GM12874 (cell line): ENCODE measurements around the gene RGS8.

Experiments used
- TF ChIP-seq, protein P1 (sequence below): IDR thresholded peaks from 2 replicates; pipeline ENCODE4 v1.5.1; 2011; ENCODE audit warnings: low read depth, mild to moderate bottlenecking, control low read depth, low read length, moderate library complexity; ENCODE audit not compliant: insufficient read depth

RGS8 gene

DNA sequence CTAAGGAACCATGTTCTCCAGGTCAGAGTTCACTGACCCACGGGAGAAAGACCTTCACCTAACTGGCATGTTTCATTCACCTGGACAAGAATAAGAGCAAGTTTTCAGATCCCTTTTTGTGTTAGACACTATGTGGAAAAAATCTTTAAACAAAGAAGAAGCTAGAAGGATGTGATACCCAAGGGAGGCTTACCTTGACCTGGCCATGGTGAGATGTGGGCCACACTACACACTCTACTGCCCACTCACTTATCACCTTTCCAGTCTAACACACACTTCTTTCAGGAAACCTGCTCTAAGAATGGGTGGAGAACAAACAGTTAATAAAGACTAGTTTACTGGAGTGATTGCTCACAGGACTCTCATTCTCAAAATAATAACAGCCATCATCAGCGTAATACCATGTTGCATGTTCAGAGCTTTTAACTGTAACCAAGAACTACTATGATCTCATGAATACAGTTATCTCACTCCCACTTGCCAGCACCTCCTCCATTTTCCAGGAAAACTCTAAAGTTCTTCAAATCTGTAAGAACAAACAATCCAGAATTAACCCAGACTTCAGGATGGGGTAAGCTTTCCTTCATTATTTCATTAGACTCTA, 1.4 kb downstream of the RGS8 start:
- TF ChIP-seq, protein P1, sequence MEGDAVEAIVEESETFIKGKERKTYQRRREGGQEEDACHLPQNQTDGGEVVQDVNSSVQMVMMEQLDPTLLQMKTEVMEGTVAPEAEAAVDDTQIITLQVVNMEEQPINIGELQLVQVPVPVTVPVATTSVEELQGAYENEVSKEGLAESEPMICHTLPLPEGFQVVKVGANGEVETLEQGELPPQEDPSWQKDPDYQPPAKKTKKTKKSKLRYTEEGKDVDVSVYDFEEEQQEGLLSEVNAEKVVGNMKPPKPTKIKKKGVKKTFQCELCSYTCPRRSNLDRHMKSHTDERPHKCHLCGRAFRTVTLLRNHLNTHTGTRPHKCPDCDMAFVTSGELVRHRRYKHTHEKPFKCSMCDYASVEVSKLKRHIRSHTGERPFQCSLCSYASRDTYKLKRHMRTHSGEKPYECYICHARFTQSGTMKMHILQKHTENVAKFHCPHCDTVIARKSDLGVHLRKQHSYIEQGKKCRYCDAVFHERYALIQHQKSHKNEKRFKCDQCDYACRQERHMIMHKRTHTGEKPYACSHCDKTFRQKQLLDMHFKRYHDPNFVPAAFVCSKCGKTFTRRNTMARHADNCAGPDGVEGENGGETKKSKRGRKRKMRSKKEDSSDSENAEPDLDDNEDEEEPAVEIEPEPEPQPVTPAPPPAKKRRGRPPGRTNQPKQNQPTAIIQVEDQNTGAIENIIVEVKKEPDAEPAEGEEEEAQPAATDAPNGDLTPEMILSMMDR, result no peak

DNA sequence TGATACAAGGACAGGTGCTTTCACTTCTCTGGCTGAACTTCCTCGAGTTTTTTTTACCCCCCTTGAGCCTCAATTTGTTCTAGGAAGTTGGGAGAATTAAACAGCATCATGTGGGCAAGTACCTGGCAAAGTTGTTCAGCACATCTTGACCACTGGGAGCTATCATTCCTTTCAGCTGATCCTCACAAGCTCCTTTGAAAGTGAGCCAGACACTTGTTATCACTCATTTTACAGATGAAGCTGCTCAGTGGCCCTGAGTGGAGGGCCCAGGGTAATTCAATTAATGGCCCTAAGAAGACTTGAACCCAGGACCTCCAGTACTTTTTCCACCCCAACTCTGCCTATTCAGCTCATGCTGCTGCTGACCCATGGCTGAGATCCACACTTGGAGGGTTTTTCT, 2.0 kb downstream of the RGS8 start:
- TF ChIP-seq, protein P1, result no peak

DNA sequence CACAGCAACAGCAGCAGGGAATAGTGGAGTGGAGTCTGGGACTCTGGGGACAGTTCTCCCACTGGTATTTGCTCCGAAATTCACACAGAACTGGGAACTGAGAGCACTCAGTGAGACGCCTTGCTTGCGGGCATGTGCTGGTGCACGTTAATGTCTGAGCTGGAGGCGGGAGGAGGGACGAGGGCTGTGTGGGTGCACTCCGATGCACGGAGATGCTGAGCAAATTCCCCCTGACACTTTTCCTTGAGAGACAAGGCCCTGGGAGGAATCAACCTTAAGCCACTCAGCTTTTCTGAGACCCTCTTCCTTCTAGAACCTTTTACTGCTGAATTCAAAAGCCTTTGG, 2.8 kb downstream of the RGS8 start:
- TF ChIP-seq, protein P1, result no peak

DNA sequence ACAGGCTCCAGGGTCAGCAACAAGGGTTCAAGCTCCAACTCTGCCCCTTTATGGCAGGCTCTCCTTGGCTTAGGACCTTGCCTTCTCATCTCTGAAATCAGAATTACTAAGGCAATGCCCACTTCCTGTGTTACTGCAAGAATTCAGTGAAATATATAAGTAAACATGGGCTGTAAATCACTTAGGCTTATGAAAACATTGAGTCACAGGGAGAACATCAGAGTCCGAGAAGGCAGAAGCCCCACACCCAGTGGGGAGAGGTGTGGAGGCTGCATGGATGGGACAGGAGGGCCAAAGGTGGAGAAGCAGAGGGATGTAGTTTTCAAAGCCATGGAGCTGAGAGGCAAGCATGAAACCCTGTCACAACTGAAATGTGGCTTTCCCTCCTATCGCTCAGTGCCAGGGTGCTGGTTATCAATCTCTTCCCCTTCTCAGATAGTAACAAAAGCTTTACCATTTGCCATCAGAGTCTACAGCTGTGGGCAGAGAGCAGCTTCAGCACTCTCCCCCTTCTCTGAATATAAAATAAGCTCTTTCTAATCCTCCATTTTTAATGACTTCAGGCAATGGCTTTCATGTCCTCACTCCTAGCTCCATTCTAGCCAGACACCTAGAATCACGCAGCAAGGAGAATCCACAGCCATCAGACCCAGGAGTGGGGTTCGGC, 3.4 kb downstream of the RGS8 start:
- TF ChIP-seq, protein P1, result no peak

DNA sequence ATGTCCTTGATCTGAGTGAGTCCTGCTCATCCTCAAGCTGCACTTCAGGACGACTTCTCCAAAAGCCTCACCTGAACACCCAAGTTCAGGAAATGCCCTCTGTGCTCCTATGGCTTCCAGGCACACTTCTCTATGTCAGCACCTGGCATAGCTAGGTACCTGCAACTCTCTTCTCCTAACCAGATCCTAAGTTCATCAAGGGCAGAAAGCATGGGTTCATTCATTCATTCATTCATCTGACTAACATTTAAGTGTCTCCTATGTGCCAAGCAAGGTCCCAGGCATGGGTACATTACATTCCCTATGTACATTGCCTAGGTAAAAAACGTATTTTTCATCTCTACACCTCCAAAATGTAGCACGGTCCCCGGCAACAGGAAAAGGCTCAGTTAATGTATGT, 4.0 kb downstream of the RGS8 start:
- TF ChIP-seq, protein P1, result no peak

DNA sequence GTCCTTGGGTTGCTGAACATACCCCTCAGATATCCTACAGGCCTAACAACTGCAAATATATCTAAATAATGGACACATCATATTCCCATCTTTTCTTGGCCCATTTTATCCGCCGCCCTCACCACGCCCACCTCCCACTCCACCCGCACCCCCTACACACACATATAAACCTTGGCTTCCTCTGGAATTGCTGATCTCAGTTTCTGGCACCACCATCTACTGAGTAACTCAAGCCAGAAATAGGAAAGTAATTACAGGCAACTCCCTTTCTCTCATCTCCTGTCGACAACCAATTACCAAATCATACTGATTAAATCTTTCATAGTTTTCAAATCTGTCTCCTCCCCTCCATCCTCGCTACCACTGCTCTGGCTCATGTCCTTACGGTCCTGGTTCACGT, 4.7 kb downstream of the RGS8 start:
- TF ChIP-seq, protein P1, result no peak

DNA sequence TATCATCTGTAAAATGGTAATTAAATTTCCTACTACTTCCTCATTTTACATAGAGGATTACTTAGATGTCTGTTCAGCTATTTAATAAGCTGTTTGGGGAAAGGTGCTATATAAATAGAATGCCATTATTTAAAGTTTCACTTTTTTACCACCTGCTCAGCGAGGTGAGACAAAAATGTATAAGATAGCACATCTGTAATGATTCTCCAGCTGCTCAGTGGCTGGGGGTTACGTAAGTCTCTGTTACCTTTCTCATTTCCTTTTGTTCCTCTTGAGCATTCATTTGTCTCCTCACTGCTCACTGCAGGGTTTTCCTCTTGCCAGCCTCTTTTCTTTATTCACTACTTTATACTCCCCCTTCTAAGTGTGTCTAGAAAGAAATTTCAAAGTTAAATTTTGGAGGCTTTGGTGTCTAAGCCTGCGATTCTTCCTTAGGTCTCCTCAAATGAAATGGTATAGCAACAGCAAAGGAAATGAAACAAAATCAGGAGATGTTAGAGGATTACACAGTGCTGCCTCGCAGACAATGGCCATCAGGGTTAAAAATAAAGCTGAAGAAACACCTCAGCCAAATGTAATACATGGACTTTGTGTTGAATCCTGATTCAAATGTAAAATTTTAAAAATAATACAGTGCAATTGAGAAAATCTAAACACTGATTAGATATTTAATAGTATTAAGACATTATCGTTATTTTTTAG, 6.8 kb downstream of the RGS8 start:
- TF ChIP-seq, protein P1, result no peak
